NT2/D1 (cell line): ENCODE results near the gene TBC1D7.

Source experiments
- DNase-seq: peaks from one replicate; pipeline ENCODE4 v3.0.0-alpha.2; 2011; ENCODE audit warnings: low read depth, low spot score
- H3K27me3 ChIP-seq: 2 replicates; pipeline ENCODE4 v1.6.0; 2011; ENCODE audit warnings: mild to moderate bottlenecking; ENCODE audit not compliant: insufficient read length, insufficient read depth
- H3K36me3 ChIP-seq: 2 replicates; pipeline ENCODE4 v1.6.1; 2011; ENCODE audit warnings: mild to moderate bottlenecking, low read length, mixed read lengths; ENCODE audit not compliant: insufficient read depth, insufficient read length
- H3K4me1 ChIP-seq: 2 replicates; pipeline ENCODE4 v1.5.1; 2011; ENCODE audit not compliant: insufficient read depth, insufficient read length
- H3K4me3 ChIP-seq: 2 replicates; pipeline ENCODE4 v1.5.1; 2011; ENCODE audit warnings: low read depth; ENCODE audit not compliant: insufficient read length
- H3K9ac ChIP-seq: 2 replicates; pipeline ENCODE4 v1.6.0; 2011; ENCODE audit warnings: low read depth; ENCODE audit not compliant: insufficient read length
- H3K9me3 ChIP-seq: 2 replicates; pipeline ENCODE4 v1.5.1; 2011; ENCODE audit warnings: mild to moderate bottlenecking, low read length; ENCODE audit not compliant: insufficient read depth
- SUZ12 ChIP-seq: IDR thresholded peaks from 2 replicates; pipeline ENCODE4 v1.6.1; 2011; ENCODE audit not compliant: insufficient read length, insufficient read depth; ENCODE audit errors: extremely low read depth
- YY1 ChIP-seq: IDR thresholded peaks from 2 replicates; pipeline ENCODE4 v1.6.1; 2011; ENCODE audit not compliant: insufficient read length, insufficient read depth
- ZNF274 ChIP-seq: IDR thresholded peaks from 2 replicates; pipeline ENCODE4 v1.6.1; 2011; ENCODE audit warnings: mild to moderate bottlenecking, low read depth, low read length

The TBC1D7 gene

DNA sequence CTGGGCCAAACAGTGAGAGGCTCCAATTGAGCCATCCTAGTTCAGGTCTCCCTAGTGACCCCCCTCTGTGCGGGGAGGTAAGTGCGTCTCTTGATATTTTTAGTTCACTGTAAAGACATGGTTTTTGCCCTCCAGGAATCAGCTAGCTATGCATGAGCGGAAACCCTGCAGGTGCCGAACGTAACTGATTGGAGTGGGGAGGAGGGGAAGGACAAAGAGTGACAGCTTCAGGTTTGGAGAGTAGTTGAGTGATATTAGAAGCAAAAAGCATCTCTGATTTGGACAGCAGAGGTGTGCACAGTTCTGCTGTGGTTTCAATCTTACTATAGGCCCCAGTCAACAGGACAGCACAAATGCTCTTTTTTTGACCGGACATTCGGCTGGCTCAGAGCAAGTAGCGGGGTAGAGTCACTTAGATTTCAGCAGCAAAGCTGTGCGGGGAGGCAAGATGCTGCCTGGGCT is 31.8 kb downstream of the TBC1D7 start:
- Histone ChIP-seq H3K4me3 (no peak overlapping the region), H3K36me3 (peaks cover 64% of the 10 kb centered on the region), H3K4me1 (peaks cover 3% of the 10 kb centered on the region), H3K9ac (no peak overlapping the region), H3K27me3 (no peaks in the 10 kb centered on the region), H3K9me3 (no peaks in the 10 kb centered on the region)
- no peak for TF ChIP-seq YY1
- no peak for TF ChIP-seq SUZ12
- TF ChIP-seq ZNF274: no peak
- no peak for DNase-seq

DNA sequence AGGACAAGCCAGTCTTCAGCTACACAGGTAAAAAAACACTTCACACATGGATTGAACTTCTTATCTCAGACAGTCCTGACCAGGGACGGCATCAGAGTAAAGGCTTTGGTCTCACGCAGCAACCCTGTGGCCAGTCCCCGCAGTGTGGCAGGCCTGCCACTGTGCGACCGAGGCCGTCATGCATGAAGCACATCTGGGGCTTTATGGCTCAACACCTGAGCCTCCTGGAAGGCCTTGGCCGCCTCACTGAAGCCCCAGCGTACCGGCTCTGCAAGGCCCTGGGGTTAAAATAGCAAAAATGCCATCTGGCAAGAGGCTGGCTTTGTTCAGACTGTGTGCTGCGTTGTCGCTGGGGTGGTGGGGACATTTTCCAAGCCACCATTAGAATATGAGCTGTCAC is 32.8 kb downstream of the TBC1D7 start:
- H3K4me3 ChIP-seq: no peak overlapping the region
- H3K36me3 ChIP-seq: peaks cover 59% of the 10 kb centered on the region
- no peak overlapping the region for H3K9ac ChIP-seq
- peaks cover 3% of the 10 kb centered on the region for H3K4me1 ChIP-seq
- H3K9me3 ChIP-seq: no peaks in the 10 kb centered on the region
- DNase-seq: no peak
- no peak for TF ChIP-seq YY1
- no peak for TF ChIP-seq ZNF274
- no peak for TF ChIP-seq SUZ12
- H3K27me3 ChIP-seq: no peaks in the 10 kb centered on the region

DNA sequence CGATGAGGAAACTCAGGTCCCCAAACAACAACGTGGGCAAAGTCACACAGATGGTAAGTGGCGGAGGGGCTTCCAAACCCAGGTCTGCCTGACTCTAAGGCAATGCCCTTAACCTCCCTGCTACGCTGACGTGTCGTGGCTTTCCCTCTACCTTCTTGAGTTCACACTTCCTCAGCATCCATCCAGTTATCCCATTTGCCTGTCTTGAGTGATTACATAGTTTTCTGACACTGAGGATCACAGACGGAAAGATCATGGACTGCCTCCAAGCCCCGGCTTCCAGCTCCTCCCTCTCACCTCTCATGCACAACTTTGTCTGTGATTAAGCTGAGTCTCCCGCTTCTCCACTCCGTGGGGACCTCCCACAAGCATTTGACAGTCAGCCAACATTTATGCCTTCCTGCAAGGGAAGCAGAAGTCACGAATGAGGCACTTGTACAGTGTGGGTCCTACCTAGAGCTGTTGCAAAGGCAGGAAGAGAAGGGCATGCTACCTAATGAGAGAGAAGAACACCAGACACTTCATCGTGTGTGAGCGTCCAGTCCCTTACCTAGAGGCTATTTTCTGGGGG is 33.8 kb downstream of the TBC1D7 start:
- Histone ChIP-seq H3K4me3 (no peak overlapping the region), H3K9ac (no peak overlapping the region), H3K27me3 (no peaks in the 10 kb centered on the region), H3K9me3 (no peaks in the 10 kb centered on the region), H3K36me3 (peaks cover 50% of the 10 kb centered on the region), H3K4me1 (peaks cover 3% of the 10 kb centered on the region)
- no peak for DNase-seq
- TF ChIP-seq YY1: no peak
- TF ChIP-seq ZNF274: no peak
- TF ChIP-seq SUZ12: no peak

DNA sequence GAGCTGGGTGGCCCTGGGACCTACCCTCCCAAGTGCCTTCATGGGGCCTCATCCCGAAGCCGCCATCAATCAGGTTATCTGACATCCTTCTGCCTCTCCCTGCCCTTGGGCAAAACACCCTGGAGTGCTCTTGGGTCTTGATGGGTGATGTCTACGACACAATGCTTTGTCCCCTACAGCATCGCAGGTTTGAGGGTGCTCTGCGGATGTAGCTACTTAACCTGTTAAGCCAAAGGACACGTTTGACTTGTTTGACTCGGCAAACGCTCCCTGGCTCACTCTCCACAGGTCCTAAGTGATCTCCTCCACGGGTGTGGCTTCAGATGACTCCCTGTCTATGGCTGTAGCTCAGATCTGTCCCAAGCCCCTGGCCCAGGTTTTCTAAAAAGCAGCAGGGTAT is 35.6 kb downstream of the TBC1D7 start:
- no peak for DNase-seq
- Histone ChIP-seq H3K36me3 (peaks cover 45% of the 10 kb centered on the region), H3K4me1 (peaks cover 3% of the 10 kb centered on the region), H3K4me3 (no peak overlapping the region), H3K9ac (no peak overlapping the region), H3K9me3 (no peaks in the 10 kb centered on the region), H3K27me3 (no peaks in the 10 kb centered on the region)
- TF ChIP-seq SUZ12 (no peak), ZNF274 (no peak), YY1 (no peak)

- Histone ChIP-seq H3K27me3 (no peaks in the 10 kb centered on the region), H3K36me3 (peaks cover 54% of the 10 kb centered on the region), H3K4me3 (no peak overlapping the region), H3K4me1 (no peaks in the 10 kb centered on the region), H3K9ac (no peak overlapping the region), H3K9me3 (no peaks in the 10 kb centered on the region)
- no peak for DNase-seq
- TF ChIP-seq ZNF274 (no peak), YY1 (no peak), SUZ12 (no peak)
Measured at GRCh38 chr6:13290335-13290734, 38.0 kb downstream of the TBC1D7 start.

GRCh38 chr6:13289789-13290318 is 38.5 kb downstream of the TBC1D7 start:
- no peak for DNase-seq
- Histone ChIP-seq H3K9me3 (no peaks in the 10 kb centered on the region), H3K9ac (no peak overlapping the region), H3K27me3 (no peaks in the 10 kb centered on the region), H3K36me3 (peaks cover 49% of the 10 kb centered on the region), H3K4me1 (no peaks in the 10 kb centered on the region), H3K4me3 (no peak overlapping the region)
- TF ChIP-seq ZNF274: no peak
- TF ChIP-seq YY1: no peak
- TF ChIP-seq SUZ12: no peak

GRCh38 chr6:13288969-13289391 is 39.4 kb downstream of the TBC1D7 start:
- Histone ChIP-seq H3K4me3 (no peak overlapping the region), H3K9ac (no peak overlapping the region), H3K9me3 (no peaks in the 10 kb centered on the region), H3K4me1 (no peaks in the 10 kb centered on the region), H3K27me3 (no peaks in the 10 kb centered on the region), H3K36me3 (peaks cover 40% of the 10 kb centered on the region)
- no peak for TF ChIP-seq ZNF274
- TF ChIP-seq YY1: no peak
- TF ChIP-seq SUZ12: no peak
- no peak for DNase-seq
